OCI-LY3 (cell line): ENCODE measurements around the gene LRP1B.

ENCODE experiments used
- H2AFZ ChIP-seq: fragments of 200-600, 300-600 bp; shearing (Covaris generic); 2 replicates; pipeline ENCODE4 v1.6.0; 2014; ENCODE audit warnings: antibody characterized with exemption, low read depth, low read length
- H3K27ac ChIP-seq: fragments of 200-600, 300-600 bp; sonication (generic); 2 replicates; pipeline ENCODE4 v1.5.1; 2014; ENCODE audit warnings: mild to moderate bottlenecking, low read length, moderate library complexity, mixed read lengths
- H3K27me3 ChIP-seq: fragments of 200-600, 300-600 bp; sonication (generic); 2 replicates; pipeline ENCODE4 v1.6.1; 2014; ENCODE audit warnings: low read depth, low read length, mixed read lengths
- H3K36me3 ChIP-seq: fragments of 200-600, 300-600 bp; sonication (generic); replicated peaks from 2 replicates; pipeline ENCODE3; 2014; ENCODE audit warnings: low read depth, low read length, mixed read lengths
- H3K4me1 ChIP-seq: fragments of 300-600, 200-600 bp; sonication (generic); 2 replicates; pipeline ENCODE4 v1.6.1; 2014; ENCODE audit warnings: low read length, mixed read lengths
- H3K4me2 ChIP-seq: fragments of 200-600, 300-600 bp; sonication (generic); 2 replicates; pipeline ENCODE4 v1.6.1; 2014; ENCODE audit warnings: low read length, mixed read lengths
- H3K4me3 ChIP-seq: fragments of 300-600, 200-600 bp; sonication (generic); 2 replicates; pipeline ENCODE4 v1.5.1; 2014; ENCODE audit warnings: antibody characterized with exemption, mild to moderate bottlenecking, low read length, moderate library complexity
- H3K79me2 ChIP-seq: fragments of 300-600, 200-600 bp; shearing (Covaris generic); 2 replicates; pipeline ENCODE4 v1.6.1; 2014; ENCODE audit warnings: mild to moderate bottlenecking, low read length, mixed read lengths
- H3K9ac ChIP-seq: fragments of 300-600, 200-600 bp; shearing (Covaris generic); 2 replicates; pipeline ENCODE4 v1.6.0; 2014; ENCODE audit warnings: mild to moderate bottlenecking, low read length, moderate library complexity
- H3K9me3 ChIP-seq: fragments of 200-600, 300-600 bp; shearing (Covaris generic); 2 replicates; pipeline ENCODE4 v1.6.1; 2014; ENCODE audit warnings: low read length, mixed read lengths; ENCODE audit not compliant: insufficient read depth
- H4K20me1 ChIP-seq: fragments of 200-600, 300-600 bp; sonication (generic); 2 replicates; pipeline ENCODE4 v1.6.1; 2016; ENCODE audit warnings: low read length, mixed read lengths; ENCODE audit not compliant: insufficient read depth
- EZH2phosphoT487 ChIP-seq: fragments of 200-600 bp; shearing (Covaris generic); IDR thresholded peaks from 2 replicates; pipeline ENCODE4 v1.6.1; 2018; ENCODE audit warnings: antibody characterized with exemption, mixed run types, low read depth
- TF ChIP-seq, protein P1 (sequence below): fragments of 200-600, 300-600 bp; sonication (generic); IDR thresholded peaks from 2 replicates; pipeline ENCODE4 v1.5.1; 2014; ENCODE audit warnings: antibody characterized with exemption, low read length, low read depth

Gene LRP1B

DNA sequence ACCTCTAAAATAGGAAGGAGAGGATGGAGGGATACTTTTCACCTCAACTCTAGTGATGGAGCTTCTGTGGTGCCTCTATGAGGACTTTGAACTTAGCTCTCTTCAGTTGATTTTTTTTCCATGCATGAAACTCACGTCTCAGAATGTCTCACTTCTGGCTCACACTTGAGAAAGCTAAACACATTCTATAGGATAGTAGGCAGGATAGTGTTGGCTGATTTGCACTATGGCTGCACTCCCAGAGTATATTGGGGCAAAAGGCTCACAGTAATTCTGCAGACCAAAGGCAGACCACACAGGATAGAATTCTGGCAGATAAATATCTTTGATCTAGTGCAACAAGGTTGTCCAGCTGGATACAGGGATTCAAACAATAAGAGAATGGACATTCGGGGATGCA is 1093.5 kb downstream of the LRP1B start:
- no peaks in the 10 kb centered on the region for H3K36me3 ChIP-seq
- no peak overlapping the region for H3K9ac ChIP-seq
- H2AFZ ChIP-seq = no peak overlapping the region
- TF ChIP-seq EZH2phosphoT487 = no peak
- TF ChIP-seq, protein P1, sequence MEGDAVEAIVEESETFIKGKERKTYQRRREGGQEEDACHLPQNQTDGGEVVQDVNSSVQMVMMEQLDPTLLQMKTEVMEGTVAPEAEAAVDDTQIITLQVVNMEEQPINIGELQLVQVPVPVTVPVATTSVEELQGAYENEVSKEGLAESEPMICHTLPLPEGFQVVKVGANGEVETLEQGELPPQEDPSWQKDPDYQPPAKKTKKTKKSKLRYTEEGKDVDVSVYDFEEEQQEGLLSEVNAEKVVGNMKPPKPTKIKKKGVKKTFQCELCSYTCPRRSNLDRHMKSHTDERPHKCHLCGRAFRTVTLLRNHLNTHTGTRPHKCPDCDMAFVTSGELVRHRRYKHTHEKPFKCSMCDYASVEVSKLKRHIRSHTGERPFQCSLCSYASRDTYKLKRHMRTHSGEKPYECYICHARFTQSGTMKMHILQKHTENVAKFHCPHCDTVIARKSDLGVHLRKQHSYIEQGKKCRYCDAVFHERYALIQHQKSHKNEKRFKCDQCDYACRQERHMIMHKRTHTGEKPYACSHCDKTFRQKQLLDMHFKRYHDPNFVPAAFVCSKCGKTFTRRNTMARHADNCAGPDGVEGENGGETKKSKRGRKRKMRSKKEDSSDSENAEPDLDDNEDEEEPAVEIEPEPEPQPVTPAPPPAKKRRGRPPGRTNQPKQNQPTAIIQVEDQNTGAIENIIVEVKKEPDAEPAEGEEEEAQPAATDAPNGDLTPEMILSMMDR = no peak
- no peaks in the 10 kb centered on the region for H3K27me3 ChIP-seq
- no peak overlapping the region for H3K27ac ChIP-seq
- H4K20me1 ChIP-seq = no peaks in the 10 kb centered on the region
- H3K79me2 ChIP-seq = no peaks in the 10 kb centered on the region
- H3K4me2 ChIP-seq = no peak overlapping the region
- H3K4me3 ChIP-seq = no peak overlapping the region
- no peaks in the 10 kb centered on the region for H3K9me3 ChIP-seq
- no peaks in the 10 kb centered on the region for H3K4me1 ChIP-seq

DNA sequence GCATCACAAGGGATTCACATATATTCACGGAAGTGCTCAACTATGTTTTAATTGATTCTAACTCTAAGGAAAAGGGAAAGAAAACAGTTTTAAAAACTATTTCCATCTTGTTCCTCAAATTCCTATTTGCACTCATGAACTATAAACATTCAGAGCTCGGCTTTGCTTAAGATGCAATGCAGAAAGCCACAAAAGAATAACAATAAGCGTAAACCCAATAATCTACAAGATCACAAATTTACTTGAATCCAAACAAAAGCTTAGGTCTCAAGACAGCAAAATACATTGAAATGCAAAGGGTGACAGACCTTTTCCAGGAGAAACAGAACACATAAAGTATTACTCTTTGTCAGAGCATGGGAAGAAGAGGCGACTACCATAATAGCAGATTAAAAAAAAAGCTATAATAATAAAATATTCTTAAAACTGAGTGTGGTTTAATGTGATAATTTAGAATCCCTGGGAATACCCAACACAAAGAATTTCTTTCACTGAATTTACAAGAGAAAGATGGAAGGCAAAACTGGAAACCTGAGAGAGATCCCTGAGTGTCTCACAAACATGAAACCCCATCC is 1094.9 kb downstream of the LRP1B start:
- H3K4me3 ChIP-seq = no peak overlapping the region
- no peak overlapping the region for H3K9ac ChIP-seq
- no peak for TF ChIP-seq EZH2phosphoT487
- TF ChIP-seq, protein P1 = no peak
- no peaks in the 10 kb centered on the region for H3K36me3 ChIP-seq
- no peak overlapping the region for H3K4me2 ChIP-seq
- no peak overlapping the region for H2AFZ ChIP-seq
- H3K9me3 ChIP-seq = no peaks in the 10 kb centered on the region
- H3K4me1 ChIP-seq = no peaks in the 10 kb centered on the region
- no peaks in the 10 kb centered on the region for H3K27me3 ChIP-seq
- H3K79me2 ChIP-seq = no peaks in the 10 kb centered on the region
- H4K20me1 ChIP-seq = no peaks in the 10 kb centered on the region
- no peak overlapping the region for H3K27ac ChIP-seq

DNA sequence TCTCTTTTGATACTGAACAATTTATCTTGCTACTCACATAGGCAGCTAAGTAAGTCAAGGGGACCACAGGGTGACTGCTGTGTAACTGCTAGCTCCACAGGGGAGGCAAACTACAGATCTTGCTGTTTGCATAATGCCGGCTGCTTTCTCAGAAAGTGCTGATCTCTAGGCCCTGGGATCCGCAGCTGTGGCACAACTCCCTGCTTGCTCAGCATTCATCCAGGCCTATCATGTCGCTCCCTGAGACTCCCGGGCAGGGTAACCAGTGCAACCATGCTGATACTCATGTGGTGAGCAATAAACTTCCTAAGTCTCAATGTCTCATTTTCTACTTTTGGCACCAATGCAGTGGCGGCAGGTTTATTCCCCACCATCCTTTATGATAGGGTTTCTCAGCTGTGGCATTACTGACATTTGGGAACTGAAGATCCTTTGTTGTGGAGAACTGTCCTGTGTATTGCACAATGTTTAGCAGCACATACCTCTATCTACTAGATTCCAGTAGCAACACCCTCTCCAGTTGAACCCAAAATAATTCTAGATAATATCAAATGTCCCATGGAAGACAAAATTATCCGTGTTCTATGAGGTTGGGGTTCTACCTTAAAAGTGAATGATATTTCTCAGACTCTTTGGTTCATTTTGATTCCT is 1101.3 kb downstream of the LRP1B start:
- H3K4me3 ChIP-seq = no peak overlapping the region
- no peaks in the 10 kb centered on the region for H4K20me1 ChIP-seq
- no peak overlapping the region for H3K27ac ChIP-seq
- no peaks in the 10 kb centered on the region for H3K4me1 ChIP-seq
- H3K27me3 ChIP-seq = no peaks in the 10 kb centered on the region
- no peak overlapping the region for H3K4me2 ChIP-seq
- H3K9ac ChIP-seq = no peak overlapping the region
- H3K9me3 ChIP-seq = no peaks in the 10 kb centered on the region
- H3K36me3 ChIP-seq = no peaks in the 10 kb centered on the region
- no peak overlapping the region for H2AFZ ChIP-seq
- TF ChIP-seq EZH2phosphoT487 = no peak
- TF ChIP-seq, protein P1 = no peak
- H3K79me2 ChIP-seq = no peaks in the 10 kb centered on the region

DNA sequence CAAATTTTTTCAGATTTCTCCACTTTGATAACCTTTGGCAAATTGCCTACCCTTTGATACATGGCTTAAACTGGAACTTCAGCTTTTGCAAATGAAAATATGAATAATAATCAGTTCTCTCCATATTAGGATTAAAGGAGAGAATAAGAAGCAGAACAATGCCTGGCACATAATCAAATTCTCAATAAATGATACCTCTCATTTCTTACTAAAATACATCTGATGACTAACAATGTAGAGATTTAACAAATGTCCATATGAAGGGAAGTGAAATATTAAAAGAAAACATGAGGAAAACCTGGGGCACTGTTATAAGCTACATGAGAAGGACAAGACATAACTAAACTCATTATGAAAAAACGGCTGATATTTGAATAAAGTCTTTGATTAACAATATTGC is 1103.6 kb downstream of the LRP1B start:
- Histone ChIP-seq H2AFZ (no peak overlapping the region), H3K27ac (no peak overlapping the region), H3K79me2 (no peaks in the 10 kb centered on the region), H4K20me1 (no peaks in the 10 kb centered on the region), H3K36me3 (no peaks in the 10 kb centered on the region), H3K9me3 (no peaks in the 10 kb centered on the region), H3K27me3 (no peaks in the 10 kb centered on the region), H3K9ac (no peak overlapping the region), H3K4me2 (no peak overlapping the region), H3K4me1 (no peaks in the 10 kb centered on the region), H3K4me3 (no peak overlapping the region)
- TF ChIP-seq, protein P1 = no peak
- no peak for TF ChIP-seq EZH2phosphoT487
